GM18867 (cell line): ENCODE data around the gene FBXW11.
A peak's percentile ranks its signal among the peaks of the same experiment; 100 is the strongest.

Experiments
- ATAC-seq: cut with Tn5 transposase; IDR thresholded peaks from one replicate; pipeline ENCODE4 v1.9.1; 2021; ENCODE audit warnings: mild to moderate bottlenecking, moderate library complexity; ENCODE audit not compliant: unreplicated experiment

Gene FBXW11

GRCh38 chr5:171847026-171847425, 159.4 kb downstream of the FBXW11 start:
- ATAC-seq, result no peak

GRCh38 chr5:171846323-171846722, 160.1 kb downstream of the FBXW11 start:
- ATAC-seq, result no peak

GRCh38 chr5:171845857-171846256, 160.6 kb downstream of the FBXW11 start:
- ATAC-seq, result no peak

GRCh38 chr5:171845040-171845630, 161.3 kb downstream of the FBXW11 start:
- ATAC-seq, result no peak

GRCh38 chr5:171842777-171843328, 163.6 kb downstream of the FBXW11 start:
- no peak for ATAC-seq

GRCh38 chr5:171841984-171842776, 164.3 kb downstream of the FBXW11 start:
- ATAC-seq, result no peak

GRCh38 chr5:171840711-171841522, 165.5 kb downstream of the FBXW11 start:
- no peak for ATAC-seq

GRCh38 chr5:171840066-171840465, 166.4 kb downstream of the FBXW11 start:
- ATAC-seq, result no peak

- no peak for ATAC-seq
Observed at GRCh38 chr5:171839112-171839511, 167.3 kb downstream of the FBXW11 start.

- ATAC-seq, result no peak
Observed at GRCh38 chr5:171838066-171838465, 168.4 kb downstream of the FBXW11 start.

- ATAC-seq, result no peak
Observed at GRCh38 chr5:171837522-171837921, 168.9 kb downstream of the FBXW11 start.

GRCh38 chr5:171835066-171835465, 171.4 kb downstream of the FBXW11 start:
- no peak for ATAC-seq

GRCh38 chr5:171834461-171834860, 172.0 kb downstream of the FBXW11 start:
- no peak for ATAC-seq

GRCh38 chr5:171832775-171833174, 173.7 kb downstream of the FBXW11 start:
- ATAC-seq, result no peak

GRCh38 chr5:171830686-171831085, 175.8 kb downstream of the FBXW11 start:
- ATAC-seq, result no peak

GRCh38 chr5:171827162-171827561, 179.3 kb downstream of the FBXW11 start:
- ATAC-seq, result no peak

- no peak for ATAC-seq
Observed at GRCh38 chr5:171826132-171826531, 180.3 kb downstream of the FBXW11 start.

GRCh38 chr5:171825051-171825450, 181.4 kb downstream of the FBXW11 start:
- ATAC-seq, result no peak

- peak; percentile 48 for ATAC-seq
Observed at GRCh38 chr5:171823269-171823668, 183.2 kb downstream of the FBXW11 start.

GRCh38 chr5:171821286-171821685, 185.2 kb downstream of the FBXW11 start:
- ATAC-seq, result no peak

GRCh38 chr5:171820561-171820960, 185.9 kb downstream of the FBXW11 start:
- ATAC-seq, result no peak
